LNCaP clone FGC (cell line): ENCODE results near the gene EPN3.

Source experiments
- DNase-seq: peaks from one replicate; pipeline ENCODE4 v3.0.0-alpha.2; 2011; ENCODE audit warnings: low read depth
- H3K4me3 ChIP-seq: 2 replicates; pipeline ENCODE4 v1.5.1; 2011; ENCODE audit warnings: mild to moderate bottlenecking, low read depth, low read length, control low read depth
- TF ChIP-seq, protein P1 (sequence below): IDR thresholded peaks from 2 replicates; pipeline ENCODE4 v1.5.1; 2012; ENCODE audit warnings: mild to moderate bottlenecking; ENCODE audit not compliant: control insufficient read depth, insufficient read depth; ENCODE audit errors: extremely low read depth

Gene EPN3

DNA sequence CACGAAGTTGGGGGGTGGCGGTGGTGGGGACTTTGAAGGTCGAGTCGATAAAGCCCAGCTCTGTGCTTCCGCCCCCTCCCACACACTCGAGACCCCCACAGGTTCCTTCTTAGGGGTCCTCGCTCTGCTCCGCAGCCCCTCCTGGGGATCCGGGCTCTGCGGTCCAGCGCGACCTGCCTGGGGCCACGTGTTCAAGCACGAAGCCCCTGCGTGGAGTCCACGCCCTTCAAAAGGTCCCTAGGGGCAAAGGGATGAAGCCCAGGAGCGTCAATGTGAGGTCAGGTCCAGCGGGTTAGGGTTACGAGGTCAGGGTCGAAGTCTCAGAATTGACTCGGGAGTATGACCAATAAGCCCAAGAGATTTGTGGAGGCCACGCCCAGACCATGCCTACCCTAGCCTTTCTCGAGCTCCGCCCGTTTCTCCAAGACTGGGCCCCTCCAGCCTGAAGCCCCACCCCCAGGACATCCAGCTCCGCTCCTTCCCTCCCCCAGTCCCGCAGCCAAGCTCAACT is 27.2 kb downstream of the EPN3 start:
- no peak overlapping the region for H3K4me3 ChIP-seq
- TF ChIP-seq, protein P1, sequence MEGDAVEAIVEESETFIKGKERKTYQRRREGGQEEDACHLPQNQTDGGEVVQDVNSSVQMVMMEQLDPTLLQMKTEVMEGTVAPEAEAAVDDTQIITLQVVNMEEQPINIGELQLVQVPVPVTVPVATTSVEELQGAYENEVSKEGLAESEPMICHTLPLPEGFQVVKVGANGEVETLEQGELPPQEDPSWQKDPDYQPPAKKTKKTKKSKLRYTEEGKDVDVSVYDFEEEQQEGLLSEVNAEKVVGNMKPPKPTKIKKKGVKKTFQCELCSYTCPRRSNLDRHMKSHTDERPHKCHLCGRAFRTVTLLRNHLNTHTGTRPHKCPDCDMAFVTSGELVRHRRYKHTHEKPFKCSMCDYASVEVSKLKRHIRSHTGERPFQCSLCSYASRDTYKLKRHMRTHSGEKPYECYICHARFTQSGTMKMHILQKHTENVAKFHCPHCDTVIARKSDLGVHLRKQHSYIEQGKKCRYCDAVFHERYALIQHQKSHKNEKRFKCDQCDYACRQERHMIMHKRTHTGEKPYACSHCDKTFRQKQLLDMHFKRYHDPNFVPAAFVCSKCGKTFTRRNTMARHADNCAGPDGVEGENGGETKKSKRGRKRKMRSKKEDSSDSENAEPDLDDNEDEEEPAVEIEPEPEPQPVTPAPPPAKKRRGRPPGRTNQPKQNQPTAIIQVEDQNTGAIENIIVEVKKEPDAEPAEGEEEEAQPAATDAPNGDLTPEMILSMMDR, result no peak
- DNase-seq, result no peak

DNA sequence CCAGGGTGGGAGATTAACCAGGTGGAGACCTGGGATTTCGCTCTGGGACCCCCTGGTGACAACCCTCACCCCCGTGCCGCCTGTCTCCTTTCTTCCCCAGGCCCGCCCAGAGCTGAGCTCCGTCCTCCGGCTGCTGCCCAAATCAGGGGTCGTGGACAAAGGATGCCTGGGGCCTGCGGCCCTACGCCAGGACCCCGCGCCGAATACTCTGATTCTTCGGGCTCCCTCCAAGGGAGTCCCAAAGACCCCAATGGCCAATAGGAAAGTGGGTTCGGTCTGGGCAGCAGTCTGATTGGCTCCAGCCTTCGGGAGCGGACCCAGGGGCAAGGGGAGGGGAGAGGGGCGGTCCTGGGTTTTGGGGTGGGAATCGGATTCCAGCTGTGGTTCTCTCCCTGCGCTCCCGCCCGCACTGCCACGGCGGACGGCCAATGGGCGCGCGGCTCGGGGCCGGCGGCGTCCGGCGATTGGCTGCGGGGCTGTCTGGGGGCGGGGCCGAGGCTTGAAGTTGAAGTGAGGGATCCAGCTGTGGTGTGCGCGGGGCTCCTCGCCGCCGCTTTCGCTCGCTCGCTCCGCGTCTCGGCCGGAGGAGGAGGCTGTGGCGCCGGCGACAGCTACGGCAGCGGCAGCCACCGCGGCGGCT is 27.8 kb downstream of the EPN3 start, which contains the start of gene CACNA1G:
Gene CACNA1G, plus strand, starts transcription at position 531 of the 640 bp plus-strand sequence. CDS start 745 bp downstream, outside the sequence.
- peak within 1 kb of the TSS; percentile 13; the same call in 1 of the 2 replicates for H3K4me3 ChIP-seq
- TF ChIP-seq, protein P1, result peak; percentile 19; the same call in 1 of the 2 replicates
- no peak for DNase-seq

DNA sequence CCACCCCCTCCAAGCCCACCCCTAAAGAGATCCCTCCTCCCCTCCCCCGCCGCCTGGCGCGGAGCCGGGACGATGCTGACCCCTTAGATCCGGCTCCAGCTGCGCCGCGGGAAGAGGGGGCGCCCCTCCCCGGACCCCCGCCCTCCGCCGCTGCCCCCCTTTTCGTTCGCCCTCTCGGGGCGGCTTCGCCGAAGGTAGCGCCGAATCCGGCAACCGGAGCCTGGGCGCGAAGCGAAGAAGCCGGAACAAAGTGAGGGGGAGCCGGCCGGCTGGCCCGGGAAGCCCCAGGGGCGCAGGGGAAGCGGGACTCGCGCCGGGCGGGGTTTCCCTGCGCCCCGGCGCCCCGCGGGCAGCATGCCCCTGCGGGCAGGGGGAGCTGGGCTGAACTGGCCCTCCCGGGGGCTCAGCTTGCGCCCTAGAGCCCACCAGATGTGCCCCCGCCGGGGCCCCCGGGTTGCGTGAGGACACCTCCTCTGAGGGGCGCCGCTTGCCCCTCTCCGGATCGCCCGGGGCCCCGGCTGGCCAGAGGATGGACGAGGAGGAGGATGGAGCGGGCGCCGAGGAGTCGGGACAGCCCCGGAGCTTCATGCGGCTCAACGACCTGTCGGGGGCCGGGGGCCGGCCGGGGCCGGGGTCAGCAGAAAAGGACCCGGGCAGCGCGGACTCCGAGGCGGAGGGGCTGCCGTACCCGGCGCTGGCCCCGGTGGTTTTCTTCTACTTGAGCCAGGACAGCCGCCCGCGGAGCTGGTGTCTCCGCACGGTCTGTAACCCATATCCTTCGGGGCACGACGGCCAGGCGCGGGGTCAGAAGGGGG is 28.6 kb downstream of the EPN3 start:
- TF ChIP-seq, protein P1, result no peak
- no peak for DNase-seq
- peak overlapping the region; percentile 13; the same call in 1 of the 2 replicates for H3K4me3 ChIP-seq

DNA sequence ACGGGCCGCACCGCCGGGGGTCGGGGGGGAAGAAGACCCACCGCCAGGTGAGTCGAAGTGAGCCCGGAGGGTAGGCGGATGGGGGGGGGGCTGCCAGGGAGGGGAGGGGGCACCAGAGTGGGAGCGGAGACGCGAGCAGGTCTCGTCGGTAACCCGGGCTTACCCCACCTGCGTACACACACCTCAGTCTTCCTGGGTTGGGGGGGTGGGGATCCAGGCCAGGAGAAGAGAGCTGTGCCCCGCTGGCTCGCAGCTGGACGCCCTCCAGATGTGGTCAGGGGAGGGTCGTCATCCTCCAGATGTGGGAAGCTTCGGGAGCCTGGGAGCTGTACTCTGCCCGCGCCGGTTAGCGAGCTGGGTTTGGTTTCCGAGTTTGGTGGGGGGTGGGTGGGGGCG is 29.2 kb downstream of the EPN3 start:
- DNase-seq, result no peak
- H3K4me3 ChIP-seq, result no peak overlapping the region
- TF ChIP-seq, protein P1, result no peak

DNA sequence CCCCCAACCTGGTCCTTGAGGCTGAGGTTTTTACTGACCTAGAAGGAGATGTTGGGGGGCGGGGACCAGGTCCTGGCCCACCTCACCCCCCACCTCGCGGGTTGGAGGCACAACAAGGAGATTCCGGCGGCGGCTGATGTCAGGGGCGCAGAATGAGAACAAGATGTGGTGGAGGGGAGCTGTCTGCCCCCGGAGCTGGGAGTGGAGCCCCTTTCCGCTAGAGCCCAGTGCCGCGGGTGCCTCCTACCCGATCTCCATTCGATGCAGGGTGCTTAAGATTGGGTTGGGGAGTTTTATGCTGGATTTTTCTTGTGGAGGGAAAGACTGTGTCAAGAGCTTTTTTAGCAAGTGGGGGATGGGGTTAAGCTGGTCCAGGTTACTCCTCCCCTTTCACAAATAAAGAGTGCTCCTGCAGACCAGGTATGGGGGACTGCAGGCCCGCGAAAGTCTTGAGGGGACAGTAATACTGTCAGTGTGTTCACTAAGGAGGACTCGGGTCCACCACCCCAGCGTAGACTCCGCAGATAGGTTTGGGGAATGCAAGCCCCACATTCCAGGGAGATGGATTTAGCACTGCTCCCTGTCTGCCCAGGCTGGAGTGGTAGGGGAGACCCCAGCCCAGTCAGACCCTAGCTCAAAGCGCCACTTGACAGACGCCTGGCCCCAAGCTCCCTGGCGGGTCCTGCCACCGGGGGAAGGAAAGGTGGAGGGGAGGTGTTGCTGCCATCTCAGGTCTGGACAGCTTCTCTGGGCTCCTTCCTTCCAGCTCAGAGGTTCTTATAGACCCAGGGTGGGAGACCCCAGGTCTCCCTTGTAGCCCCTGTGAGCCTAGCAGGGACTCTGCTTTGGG is 29.9 kb downstream of the EPN3 start:
- no peak overlapping the region for H3K4me3 ChIP-seq
- TF ChIP-seq, protein P1, result no peak
- no peak for DNase-seq

DNA sequence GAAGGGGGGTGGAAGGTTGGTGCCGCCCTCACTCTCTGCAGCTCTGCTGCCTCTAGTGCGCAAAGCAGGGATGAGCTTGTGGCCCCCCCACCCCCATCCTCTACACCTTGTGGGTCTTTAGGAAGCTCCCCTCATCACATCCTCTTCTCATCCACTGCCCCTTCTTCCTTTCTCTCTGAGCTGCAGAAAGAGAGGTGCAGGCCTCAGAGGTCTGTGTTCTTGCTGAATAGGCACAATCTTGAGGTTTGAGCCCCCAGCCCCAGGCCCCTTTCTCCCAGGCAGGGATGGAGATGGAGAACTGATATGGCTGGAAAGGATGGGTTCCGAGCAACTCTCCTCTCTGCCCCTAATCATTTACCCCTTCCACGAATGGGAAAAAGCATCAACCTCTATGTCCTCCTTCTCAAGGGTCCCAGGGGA is 30.6 kb downstream of the EPN3 start:
- TF ChIP-seq, protein P1, result no peak
- DNase-seq, result no peak
- H3K4me3 ChIP-seq, result no peak overlapping the region
